Activated T-cell treated with anti-CD3 and anti-CD28 coated beads for 24 hours (primary cell): ENCODE data around the gene SCAMP5.

Source experiments
- DNase-seq: peaks from one replicate; pipeline ENCODE4 v3.0.0-alpha.2; 2020; ENCODE audit warnings: low read depth

The SCAMP5 gene

DNA sequence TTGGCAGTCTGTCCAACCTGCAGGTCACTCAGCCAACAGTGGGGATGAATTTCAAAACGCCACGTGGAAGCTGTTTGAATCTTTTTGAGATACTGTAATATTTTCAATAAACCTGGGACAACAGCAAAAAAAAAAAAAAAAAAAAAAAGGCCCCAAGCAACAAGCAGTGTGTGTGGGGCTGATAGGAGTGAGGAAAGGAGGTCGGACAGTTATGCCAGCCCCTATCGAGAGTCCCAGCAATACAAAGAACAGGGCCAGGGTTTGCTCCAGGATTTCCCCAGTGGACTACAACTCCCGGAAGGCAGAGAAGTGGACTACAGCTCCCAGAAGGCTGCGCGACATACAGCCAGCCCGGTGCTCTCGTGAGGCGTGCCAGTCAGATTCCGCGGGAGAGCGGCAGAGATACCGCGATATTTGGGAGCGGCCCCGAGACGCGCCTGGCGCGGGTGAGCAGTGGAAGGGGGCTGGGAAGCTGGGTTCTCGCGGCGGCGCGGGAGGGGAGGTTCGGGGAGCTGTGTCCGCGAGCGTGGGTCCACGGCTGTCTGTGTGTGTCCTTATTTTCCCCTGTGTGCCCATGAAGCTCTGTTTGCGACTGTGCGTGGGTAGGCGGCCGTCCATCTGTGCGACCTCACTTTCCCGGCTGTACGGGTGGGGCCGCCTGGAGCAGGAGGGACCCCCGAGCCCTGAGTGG lies 28.0 kb downstream of the SCAMP5 start, which contains the start of gene PPCDC:
TSS of gene PPCDC (plus strand) at position 410 of the 691 bp plus-strand sequence. CDS start 4,729 bp downstream, outside the sequence.
- peak; percentile 93 for DNase-seq

DNA sequence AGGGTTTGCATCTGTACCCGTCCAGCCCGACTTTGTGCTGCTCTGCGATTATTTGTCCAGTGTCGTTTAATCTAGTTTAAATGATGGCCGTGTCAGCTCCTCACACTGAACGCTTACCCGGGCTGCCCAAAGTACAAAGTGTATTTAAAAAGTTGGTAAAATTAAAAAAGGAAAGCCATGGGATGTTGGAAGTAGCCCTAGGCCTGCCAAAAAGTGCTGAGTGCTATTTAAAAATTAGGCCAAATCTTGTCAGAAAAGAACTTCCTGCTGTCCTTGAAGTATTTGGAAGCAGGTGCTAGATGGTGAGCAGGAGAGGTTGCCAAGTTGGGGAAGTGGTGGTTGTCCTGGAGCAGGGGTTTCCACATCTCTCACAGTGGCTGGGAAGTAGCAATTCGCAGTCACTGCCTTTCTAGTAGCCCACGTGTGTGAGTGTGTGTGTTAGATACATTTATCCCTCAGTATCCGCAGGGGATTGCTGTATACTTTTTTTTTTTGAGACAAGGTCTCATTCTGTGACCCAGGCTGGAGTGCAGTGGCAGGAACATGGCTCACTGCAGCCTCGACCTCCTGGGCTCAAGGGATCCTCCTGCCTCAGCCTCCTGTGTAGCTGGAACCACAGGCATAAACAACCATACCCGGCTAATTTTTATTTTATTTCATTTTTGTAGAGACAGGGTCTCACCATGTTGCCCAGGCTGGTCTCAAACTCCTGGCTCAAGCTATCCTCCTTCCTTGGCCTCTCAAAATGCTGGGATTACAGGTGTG lies 28.7 kb downstream of the SCAMP5 start:
- no peak for DNase-seq

DNA sequence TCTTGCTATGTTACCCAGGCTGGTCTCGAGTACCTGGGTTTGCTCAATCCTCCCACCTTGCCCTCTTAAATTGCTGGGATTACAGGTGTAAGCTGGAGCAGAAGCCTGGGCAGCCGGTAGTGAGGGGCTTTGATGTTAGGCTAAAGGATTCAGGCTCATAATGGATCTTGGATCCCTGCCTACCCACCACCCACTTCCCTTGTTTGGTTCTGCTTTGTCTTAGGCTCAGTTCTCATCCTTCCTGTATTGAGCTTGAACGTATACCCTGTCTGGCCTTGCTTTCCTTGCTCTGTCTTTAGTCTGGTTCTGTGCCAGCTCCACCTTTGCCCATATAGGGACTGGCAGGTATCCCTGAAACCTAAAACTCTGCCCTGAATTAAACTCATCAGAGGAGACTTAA lies 29.7 kb downstream of the SCAMP5 start:
- DNase-seq, result no peak

DNA sequence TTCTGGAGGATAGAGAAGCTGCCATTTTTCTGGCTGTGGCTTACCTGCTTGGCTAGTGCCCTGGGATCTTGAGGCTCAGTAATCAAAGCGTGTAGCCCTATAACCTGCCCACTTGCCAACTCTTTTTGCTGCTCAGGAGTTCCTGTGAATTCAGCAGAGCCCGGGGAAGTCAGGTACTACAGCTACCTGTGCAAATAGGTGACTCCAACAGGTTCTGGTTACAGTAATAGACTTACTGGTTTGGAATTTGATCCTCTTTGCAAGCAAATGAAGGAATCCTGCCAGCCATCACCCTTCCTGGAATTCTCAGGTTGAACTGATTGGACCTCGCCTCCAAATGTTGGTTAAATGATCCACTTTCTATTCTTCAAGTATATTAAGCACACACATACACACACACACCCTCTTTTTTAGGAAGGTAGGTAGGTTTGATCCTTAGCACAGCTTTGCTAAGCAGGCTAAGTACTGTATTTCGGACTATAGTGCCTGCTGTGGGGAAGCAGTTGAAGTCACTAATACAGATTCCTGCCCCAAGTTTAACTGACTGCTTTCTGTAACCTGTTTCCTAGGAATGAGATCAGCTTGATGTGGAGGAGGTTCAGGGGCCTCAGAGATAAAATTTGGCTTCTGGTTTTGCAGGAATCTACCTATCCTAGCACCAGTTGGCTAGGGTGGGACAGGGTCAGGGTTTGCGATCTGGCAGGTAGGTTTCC lies 30.3 kb downstream of the SCAMP5 start:
- DNase-seq, result no peak

DNA sequence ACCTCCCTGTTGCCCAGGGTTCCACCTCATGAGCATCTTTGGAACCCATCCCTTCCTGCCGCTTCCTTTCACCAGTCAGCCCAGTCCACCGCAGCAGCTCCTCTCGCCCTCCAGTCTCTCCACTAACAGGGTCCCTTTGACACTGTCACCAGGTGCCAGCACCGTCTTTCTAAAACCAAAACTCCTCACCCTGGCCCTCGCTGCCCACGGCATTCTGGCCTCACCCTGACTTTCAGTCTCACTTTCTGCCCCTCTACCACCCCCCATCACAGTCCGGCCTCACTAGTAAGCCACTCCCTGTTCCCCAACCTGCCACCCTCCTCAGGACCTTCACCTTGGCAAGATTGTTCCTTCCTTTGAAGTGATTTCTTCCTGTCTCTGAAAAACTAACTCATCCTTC lies 32.2 kb downstream of the SCAMP5 start:
- no peak for DNase-seq

DNA sequence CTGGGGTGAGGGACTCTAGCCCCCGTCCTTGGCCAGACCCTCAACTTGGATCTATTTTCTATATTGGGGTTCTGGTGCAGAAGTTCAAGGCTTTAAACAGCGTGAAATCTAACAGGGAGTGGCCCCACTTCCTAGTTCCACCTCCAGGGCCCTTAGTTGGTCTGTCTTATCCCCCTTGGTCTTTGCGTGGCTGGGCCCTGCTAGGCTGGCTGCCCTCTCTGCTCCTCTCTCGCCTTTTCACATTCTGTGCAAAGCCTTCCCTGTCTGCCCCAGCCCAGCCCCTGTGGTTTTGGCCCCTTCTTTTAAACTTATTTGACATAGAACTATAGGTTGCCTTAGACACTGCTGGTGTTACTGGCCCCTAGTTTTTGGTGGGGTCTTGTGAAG lies 33.6 kb downstream of the SCAMP5 start:
- DNase-seq, result no peak

DNA sequence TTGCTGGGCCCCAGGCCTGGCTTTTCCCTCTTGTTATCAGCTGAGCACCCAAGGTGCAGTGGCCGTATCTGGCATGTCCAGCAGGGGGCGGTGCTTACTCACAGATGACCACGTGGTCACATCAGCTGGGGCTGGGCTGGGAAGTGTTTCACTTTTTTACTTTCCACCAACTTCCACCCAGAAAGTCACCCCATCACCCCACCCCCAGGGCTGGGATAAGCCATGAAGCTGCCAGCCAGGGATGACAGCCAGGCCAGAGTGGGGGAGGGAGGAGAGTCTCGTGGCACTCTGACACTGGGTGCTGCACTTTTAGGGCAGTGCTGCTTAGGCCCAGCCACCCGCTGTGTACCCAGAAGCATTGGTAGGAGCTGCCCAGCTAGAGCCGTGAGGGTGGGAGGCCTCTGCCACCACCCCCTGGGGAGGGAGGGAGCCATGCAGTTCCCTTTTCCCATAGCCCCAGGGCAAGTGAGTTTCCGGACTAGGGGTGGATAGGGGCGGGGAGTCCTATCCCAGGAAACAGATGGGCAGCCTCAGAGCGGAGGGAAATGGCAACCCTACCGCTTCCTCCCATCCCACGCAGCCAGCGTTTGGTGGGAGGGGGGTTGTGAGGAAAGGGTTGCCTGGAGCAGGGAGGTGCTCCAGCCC lies 34.1 kb downstream of the SCAMP5 start:
- peak; percentile 78 for DNase-seq

DNA sequence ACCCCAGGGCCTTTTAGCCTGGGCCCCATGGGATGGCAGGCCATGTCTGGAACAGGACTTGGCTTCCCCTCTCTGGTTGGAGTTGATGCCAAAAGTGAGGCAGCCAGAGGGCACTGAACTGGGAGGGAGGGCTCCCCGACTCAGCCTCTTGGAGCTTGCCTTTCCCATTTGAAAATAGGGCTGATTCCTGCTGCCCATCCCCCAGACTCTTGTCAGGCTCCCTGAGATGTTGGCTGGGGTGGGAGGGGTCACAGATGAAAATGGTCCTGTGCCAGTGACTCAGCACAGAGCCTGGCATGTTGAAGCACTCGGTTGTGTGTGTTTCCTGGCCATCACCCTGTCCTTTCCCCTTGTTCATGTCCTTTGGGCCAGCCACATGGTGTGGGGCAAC lies 34.7 kb downstream of the SCAMP5 start:
- DNase-seq, result no peak

DNA sequence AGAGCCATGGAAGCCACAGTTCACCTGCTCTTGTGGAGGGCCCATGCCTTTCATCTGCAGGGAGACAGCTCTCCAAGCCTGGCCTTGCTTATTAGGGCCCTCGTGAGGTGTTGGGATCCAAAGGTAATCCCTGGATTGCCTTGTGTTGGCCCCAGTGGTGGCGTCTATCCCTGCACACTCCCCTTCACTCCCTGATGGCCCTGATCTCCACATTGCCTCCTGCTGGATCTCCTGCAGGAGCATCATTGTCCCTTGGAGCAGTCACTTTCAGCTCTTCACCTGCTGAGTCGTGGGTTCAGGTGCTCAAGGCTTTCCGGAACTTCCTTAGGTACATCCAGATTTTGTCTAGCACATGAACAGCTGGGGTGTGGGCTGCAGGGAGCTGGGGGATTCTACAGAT lies 35.1 kb downstream of the SCAMP5 start:
- DNase-seq, result no peak

DNA sequence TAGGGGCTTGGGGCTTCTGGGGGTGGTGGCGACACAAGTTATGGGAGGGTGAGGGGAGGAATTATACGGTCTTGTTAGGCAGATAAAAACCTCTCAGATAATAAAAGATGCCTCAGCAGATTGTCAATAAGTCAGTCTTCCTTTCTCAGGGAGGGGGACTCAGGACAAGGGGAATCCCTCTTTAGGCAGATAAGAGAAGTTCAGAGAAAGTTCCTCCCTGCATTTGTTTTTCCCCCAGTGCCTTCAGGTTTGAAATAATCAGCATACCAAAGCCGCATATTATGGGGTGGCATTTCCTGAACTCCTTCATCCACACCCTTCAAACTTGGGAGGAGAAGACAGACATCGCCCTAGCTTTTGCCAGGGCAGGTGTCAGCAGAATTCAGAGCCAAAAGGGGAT lies 36.5 kb downstream of the SCAMP5 start:
- DNase-seq, result no peak

DNA sequence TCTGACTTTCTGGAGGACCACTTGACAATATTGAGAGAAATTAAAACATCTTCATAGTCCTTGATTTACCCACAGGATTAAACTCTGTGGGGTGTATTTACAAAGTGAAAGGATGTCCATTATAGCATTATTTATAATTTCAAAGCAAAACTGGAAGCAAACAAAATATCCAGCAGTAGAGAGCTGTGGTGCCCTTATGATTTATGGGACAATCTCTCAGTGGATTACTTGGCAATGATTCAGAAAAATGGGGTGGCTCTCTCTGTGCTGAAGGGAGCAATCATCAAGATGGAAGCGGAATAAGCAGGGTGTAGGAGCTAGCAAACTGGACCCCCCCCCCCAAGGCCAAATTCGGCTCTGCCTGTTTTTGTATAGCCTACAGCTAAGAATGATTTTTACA lies 37.0 kb downstream of the SCAMP5 start:
- no peak for DNase-seq

DNA sequence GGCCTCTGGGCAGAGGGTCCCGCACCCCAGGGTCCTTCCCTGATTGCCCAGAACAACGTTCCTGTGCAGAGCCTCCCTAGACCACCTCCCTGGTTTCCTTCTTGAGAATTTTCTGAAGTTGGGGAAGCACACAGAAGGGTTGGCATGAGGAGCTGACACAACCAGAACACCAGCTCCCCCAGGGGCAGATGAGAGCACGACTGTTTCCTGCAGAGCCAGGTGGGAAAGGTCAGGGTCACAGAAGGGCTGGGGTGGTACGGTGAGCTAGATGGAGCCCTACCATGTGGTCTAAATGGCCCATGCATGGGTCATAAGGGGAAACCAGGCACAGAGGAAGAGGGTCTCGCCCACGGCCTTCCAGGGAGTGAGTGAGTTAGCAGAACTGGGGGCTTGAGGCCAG lies 38.4 kb downstream of the SCAMP5 start:
- DNase-seq, result no peak

DNA sequence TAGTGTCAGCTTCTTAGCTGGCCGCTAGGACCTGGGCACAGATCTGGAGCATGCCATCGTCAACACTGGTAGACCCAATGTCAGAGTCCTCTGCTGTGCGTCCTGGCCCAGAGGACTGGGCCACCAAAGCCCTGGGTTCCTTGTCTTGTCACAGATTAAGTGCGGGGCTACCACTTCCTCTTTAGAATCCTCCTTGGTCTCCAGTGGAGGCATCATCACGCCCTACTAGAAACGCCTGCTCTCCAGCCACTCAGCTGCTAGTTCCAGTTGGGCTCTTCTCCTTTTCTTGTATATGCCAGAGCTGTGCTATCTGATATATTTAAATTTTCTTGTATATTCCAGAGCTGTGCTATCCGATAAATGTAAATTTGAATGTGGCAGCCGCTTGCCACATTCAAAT lies 39.3 kb downstream of the SCAMP5 start:
- DNase-seq, result no peak

DNA sequence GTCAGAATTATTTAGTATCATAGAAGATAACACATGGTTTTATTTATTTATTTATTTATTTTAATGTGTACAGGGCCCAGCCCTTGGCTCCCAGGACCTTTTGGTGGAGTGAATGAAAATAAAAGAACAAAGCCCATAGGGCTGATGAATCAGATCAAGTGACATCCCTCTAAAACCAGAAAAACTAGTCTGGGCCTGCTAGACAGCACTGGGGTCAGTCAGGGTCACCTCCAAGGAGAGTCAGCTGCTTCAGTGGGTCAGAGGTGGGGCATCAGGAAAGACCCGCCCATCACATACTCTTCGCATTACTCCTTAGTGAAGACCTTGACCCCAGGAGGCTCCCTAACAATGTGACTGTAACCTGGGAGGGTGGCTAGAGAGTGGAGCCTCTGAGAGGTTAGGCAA lies 40.9 kb downstream of the SCAMP5 start:
- no peak for DNase-seq

DNA sequence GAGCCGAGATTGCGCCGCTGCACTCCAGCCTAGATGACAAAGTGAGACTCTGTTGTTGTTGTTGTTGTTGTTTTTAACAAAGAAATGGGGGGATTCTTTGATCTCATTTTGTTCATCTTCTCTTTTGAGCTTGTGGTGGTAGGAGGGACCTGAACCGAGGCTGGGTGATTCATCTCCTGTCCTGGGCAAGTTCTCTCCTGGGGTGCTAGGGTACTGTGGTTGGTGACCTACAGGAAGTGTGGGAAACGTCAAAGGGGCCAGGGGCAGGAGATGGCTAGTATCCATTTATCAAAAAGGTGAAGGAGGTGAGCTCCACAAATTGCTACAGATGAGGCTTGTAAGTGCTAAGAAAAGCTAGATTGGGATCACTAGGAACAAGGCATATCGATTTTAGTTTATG lies 42.3 kb downstream of the SCAMP5 start:
- no peak for DNase-seq

DNA sequence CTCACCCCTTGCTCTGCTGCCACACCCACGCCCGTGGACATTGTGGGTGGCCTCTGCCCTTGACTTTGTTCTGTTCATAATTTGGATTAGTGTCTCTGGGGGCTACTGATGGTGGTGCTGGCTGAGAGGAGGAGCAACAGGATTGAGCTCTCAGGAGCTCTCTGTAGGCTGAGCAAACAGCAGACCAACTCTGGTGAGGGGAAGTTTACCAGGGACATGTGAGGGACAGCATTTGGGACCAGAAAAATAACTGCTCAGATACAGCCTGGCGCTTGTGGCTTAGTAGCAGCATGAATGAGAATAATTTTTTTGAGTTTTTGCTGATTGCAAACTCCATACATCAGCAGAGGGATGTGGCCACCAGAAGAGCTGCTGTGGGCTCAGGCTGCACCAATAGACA lies 42.9 kb downstream of the SCAMP5 start:
- DNase-seq, result no peak

DNA sequence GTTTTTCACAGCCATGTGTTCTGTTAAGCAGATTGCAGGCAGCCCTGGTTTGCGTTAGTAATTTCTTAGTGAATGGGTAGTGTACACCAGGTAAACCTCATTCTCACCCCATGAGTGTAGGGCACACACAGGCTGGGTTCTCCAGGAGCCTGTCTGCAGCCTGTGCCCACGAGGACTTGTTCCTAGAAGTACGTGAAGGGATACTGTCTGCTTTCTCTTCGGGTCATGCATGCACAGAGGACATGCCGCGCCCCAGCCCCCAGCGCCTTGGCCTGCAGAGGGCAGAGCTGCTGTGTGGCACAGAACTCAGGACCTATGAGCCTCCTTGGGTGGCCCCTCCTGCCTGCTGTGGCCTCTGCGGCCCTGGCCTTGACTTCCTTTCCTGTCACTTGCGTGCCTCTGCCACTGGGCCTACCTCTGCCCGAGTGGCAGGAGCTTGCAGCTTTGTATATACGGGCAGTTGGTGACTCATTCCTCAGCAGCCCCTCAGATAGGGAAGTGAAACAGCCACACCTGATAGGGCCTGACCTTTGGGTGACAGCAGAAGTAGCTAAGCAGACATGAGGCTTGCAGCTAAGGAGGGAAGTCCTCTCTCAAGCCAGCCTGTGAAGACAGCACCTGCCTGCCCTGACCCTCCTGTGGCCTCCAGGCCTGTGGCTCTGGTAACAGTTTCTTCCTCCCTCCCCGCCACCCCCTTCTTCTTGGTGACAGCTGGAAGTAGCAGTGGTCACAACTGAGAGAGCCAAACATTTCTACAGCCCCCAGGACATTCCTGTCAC lies 47.6 kb downstream of the SCAMP5 start:
- peak; percentile 43 for DNase-seq

DNA sequence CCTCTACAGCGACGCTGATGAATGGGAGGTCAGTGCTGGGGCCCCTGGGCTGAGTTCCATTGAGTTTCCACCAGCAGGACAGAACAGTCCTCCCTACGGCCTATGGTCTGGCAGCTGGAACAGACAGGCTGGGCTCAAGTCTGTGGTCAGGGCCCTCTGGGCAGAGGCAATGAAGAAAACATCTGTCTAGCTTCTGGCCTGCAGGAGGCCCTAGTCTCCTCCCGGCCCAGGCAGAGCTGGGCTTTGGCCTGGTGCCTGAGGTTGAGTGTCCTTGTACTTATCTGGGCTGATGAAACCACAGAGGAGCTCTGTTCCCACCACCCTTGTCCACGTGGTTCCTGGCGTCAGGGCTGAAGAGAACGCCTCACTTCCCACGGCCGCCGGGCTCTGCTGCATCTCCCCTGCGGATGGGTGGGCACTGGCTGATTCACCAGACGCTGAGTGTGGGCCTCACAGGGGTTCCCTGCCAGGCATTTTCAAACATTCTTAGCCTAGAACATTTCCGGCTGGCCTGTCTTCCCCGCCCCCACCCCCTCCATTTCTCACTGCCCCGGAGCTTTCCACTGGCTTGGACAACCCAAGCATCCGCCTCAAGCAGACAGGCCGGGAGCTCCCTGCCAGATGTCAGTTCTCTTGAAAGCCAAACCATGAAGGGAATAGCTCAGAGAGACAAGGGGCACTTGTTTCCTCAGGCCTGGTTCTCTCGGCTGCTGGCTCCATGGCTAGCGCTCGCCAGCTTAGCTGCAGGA lies 48.3 kb downstream of the SCAMP5 start:
- DNase-seq, result no peak

DNA sequence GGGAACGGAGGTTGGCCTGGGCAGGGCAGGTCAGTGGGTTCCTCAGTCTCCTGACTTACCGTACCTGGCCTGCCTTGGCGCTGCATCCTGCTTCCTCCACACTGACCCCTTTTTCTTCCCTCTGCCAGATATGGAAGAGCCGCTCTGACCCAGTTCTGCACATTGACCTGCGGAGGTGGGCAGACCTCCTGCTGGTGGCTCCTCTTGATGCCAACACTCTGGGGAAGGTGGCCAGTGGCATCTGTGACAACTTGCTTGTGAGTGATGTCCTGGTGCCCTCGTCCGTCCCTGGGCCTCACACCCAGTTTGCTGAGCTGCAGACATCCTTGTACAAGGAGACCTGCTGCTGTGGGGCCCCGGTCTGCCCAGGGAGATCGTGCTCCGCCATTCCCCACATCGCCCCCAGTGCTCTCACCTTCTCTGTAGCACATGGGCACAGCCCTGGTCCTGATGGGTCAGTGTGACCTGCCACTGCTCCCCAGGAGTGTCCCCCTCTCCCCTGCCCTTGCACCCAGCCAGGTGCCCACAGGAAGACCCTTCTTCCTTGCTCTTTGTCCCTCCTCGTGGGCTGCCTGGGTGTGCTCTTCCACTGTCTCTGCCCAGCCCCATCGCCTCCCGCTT lies 49.0 kb downstream of the SCAMP5 start:
- no peak for DNase-seq

DNA sequence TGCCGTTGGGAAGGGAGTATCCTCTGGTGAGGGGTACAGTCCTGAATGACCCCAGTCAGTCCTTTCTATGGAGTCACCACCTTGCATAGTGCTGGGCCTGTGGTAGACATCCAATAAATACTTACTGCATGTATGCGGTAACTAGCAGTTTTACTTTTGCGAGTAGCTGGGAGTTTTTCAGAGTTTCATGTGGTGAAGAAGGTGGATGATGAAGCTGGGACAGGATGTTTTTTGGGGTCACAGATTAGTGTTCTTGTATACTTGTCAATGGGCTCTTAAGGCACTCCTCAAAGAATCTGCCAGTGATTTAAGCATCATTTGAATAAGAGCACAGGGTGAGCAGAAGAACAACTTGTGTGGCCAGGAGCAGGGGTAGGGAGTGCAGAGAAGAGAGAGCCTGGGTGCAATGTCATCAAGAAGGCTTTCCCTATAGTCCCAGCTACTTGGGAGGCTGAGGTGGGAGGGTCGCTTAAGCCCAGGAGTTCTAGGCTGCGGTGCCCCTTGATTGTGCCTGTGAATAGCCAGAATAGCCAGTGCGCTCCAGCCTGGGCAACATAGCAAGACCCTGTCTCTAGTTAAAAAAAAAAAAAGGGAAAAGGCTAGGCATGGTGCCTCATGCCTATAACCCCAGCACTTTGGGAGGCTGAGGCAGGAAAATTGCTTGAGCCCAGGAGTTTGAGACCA lies 50.1 kb downstream of the SCAMP5 start:
- DNase-seq, result no peak
